Measurements from ENCODE around the gene CHFR.
"Not testable (repeated sequence)": the region's sequence is repeated elsewhere in the genome, so short reads cannot be mapped to it uniquely, and the experiment has no call there.

CHFR gene

DNA sequence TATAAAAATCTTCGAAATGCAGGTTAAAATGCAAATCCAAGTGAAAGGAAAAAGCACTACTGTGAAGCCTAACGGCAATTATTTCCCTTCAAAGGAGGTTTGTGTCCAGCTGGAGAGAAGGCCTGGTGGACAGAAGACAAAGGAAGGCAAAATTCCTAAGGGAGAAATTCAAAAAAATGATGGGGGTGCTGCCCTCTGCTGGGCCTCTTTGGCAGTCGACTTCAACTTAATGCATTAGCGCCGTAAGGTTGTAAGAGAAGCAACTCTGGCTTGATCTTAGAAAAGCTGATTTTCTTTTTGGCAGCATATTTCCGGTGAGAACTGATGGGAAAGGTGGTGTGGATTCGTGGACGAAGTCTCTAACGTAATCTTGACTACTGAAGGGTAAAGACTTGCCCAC lies 34.3 kb upstream of the CHFR start:
- Histone ChIP-seq H4K20me1 (ENCODE audit: insufficient read depth) (no peaks in the 10 kb centered on the region), H3K4me1 (ENCODE audit: low read depth, poor library complexity, severe bottlenecking) (no peaks in the 10 kb centered on the region), H3K9ac (no peak overlapping the region), H2AFZ (ENCODE audit: low read depth) (no peak overlapping the region), H3K36me3 (ENCODE audit: insufficient read depth) (no peaks in the 10 kb centered on the region), H3K4me2 (no peak overlapping the region), H3K79me2 (ENCODE audit: insufficient read depth, low read depth) (no peaks in the 10 kb centered on the region), H3K27me3 (ENCODE audit: insufficient read depth, low read depth) (no peaks in the 10 kb centered on the region), H3K4me3 (IDR thresholded peaks at IDR 0.05; ENCODE audit: insufficient read depth, low read depth, low read length) (no peak overlapping the region), H3K27ac (no peak overlapping the region)
- TF ChIP-seq, protein P1, sequence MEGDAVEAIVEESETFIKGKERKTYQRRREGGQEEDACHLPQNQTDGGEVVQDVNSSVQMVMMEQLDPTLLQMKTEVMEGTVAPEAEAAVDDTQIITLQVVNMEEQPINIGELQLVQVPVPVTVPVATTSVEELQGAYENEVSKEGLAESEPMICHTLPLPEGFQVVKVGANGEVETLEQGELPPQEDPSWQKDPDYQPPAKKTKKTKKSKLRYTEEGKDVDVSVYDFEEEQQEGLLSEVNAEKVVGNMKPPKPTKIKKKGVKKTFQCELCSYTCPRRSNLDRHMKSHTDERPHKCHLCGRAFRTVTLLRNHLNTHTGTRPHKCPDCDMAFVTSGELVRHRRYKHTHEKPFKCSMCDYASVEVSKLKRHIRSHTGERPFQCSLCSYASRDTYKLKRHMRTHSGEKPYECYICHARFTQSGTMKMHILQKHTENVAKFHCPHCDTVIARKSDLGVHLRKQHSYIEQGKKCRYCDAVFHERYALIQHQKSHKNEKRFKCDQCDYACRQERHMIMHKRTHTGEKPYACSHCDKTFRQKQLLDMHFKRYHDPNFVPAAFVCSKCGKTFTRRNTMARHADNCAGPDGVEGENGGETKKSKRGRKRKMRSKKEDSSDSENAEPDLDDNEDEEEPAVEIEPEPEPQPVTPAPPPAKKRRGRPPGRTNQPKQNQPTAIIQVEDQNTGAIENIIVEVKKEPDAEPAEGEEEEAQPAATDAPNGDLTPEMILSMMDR (conservative IDR thresholded peaks at IDR 0.05; ENCODE audit: low read depth, low read length) = peak; percentile 43; the same call in 1 of the 2 replicates

GRCh38 chr12:132918680-132919079 lies 31.3 kb upstream of the CHFR start:
- Histone ChIP-seq H3K4me2 (no peak overlapping the region), H3K27me3 (ENCODE audit: insufficient read depth, low read depth) (no peaks in the 10 kb centered on the region), H4K20me1 (ENCODE audit: insufficient read depth) (no peaks in the 10 kb centered on the region), H3K9ac (no peak overlapping the region), H3K79me2 (ENCODE audit: insufficient read depth, low read depth) (no peaks in the 10 kb centered on the region), H3K27ac (no peak overlapping the region), H3K4me1 (ENCODE audit: low read depth, poor library complexity, severe bottlenecking) (no peaks in the 10 kb centered on the region), H3K36me3 (ENCODE audit: insufficient read depth) (no peaks in the 10 kb centered on the region), H3K4me3 (IDR thresholded peaks at IDR 0.05; ENCODE audit: insufficient read depth, low read depth, low read length) (no peak overlapping the region), H2AFZ (ENCODE audit: low read depth) (no peak overlapping the region)
- TF ChIP-seq, protein P1 (conservative IDR thresholded peaks at IDR 0.05; ENCODE audit: low read depth, low read length) = no peak

- Histone ChIP-seq H3K9ac (peak overlapping the region; percentile 27; the same call in 1 of the 2 replicates), H3K36me3 (ENCODE audit: insufficient read depth) (no peaks in the 10 kb centered on the region), H3K4me1 (ENCODE audit: low read depth, poor library complexity, severe bottlenecking) (no peaks in the 10 kb centered on the region), H3K27me3 (ENCODE audit: insufficient read depth, low read depth) (no peaks in the 10 kb centered on the region), H4K20me1 (ENCODE audit: insufficient read depth) (no peaks in the 10 kb centered on the region), H3K4me3 (IDR thresholded peaks at IDR 0.05; ENCODE audit: insufficient read depth, low read depth, low read length) (no peak overlapping the region), H3K79me2 (ENCODE audit: insufficient read depth, low read depth) (no peaks in the 10 kb centered on the region), H2AFZ (ENCODE audit: low read depth) (peak overlapping the region; percentile 87), H3K27ac (peak overlapping the region; percentile 32; the same call in 1 of the 2 replicates), H3K4me2 (peak overlapping the region; percentile 45; the same call in 1 of the 2 replicates)
- TF ChIP-seq, protein P1 (conservative IDR thresholded peaks at IDR 0.05; ENCODE audit: low read depth, low read length) = no peak
Observed at GRCh38 chr12:132909030-132909368, 21.6 kb upstream of the CHFR start.

- Histone ChIP-seq H2AFZ (ENCODE audit: low read depth) (peak overlapping the region; percentile 87), H3K79me2 (ENCODE audit: insufficient read depth, low read depth) (no peaks in the 10 kb centered on the region), H3K27ac (peak overlapping the region; percentile 32; the same call in 1 of the 2 replicates), H3K4me3 (IDR thresholded peaks at IDR 0.05; ENCODE audit: insufficient read depth, low read depth, low read length) (no peak overlapping the region), H3K36me3 (ENCODE audit: insufficient read depth) (no peaks in the 10 kb centered on the region), H3K27me3 (ENCODE audit: insufficient read depth, low read depth) (no peaks in the 10 kb centered on the region), H3K9ac (peak overlapping the region; percentile 27; the same call in 1 of the 2 replicates), H4K20me1 (ENCODE audit: insufficient read depth) (no peaks in the 10 kb centered on the region), H3K4me1 (ENCODE audit: low read depth, poor library complexity, severe bottlenecking) (no peaks in the 10 kb centered on the region), H3K4me2 (peak overlapping the region; percentile 45; the same call in 1 of the 2 replicates)
- TF ChIP-seq, protein P1 (conservative IDR thresholded peaks at IDR 0.05; ENCODE audit: low read depth, low read length) = no peak
Observed at GRCh38 chr12:132908145-132909029, 21.0 kb upstream of the CHFR start.

- H3K4me2 ChIP-seq; H3K4me3 ChIP-seq (IDR thresholded peaks at IDR 0.05; ENCODE audit: insufficient read depth, low read depth, low read length); H3K4me1 ChIP-seq (ENCODE audit: low read depth, poor library complexity, severe bottlenecking); H3K9ac ChIP-seq; H3K27me3 ChIP-seq (ENCODE audit: insufficient read depth, low read depth); H4K20me1 ChIP-seq (ENCODE audit: insufficient read depth); H3K79me2 ChIP-seq (ENCODE audit: insufficient read depth, low read depth); H3K27ac ChIP-seq; H3K36me3 ChIP-seq (ENCODE audit: insufficient read depth): not testable (repeated sequence)
- H2AFZ ChIP-seq (ENCODE audit: low read depth) = 0 out of 2 replicates have a peak overlapping the region, but pooled peaks have one; percentile 87
Observed at GRCh38 chr12:132907789-132908144, 20.4 kb upstream of the CHFR start.
